HL-60 (cell line): ENCODE data around the gene IL22RA2.

Experiments
- DNase-seq, 2 experiments: peaks; one replicate each; pipeline ENCODE4 v3.0.0-alpha.2; 2010 to 2020; ENCODE audit warnings: low read depth in 1 of 2, low spot score in 1 of 2
- H3K27ac ChIP-seq: fragments of 250-450 bp; sonication (Bioruptor Pico); replicated peaks from 2 replicates; pipeline ENCODE4 v1.5.1; 2020; ENCODE audit warnings: mild to moderate bottlenecking, moderate library complexity
- H3K27me3 ChIP-seq: fragments of 250-450 bp; sonication (Bioruptor Pico); 2 replicates; pipeline ENCODE4 v1.5.1; 2021; ENCODE audit warnings: mild to moderate bottlenecking, moderate library complexity; ENCODE audit not compliant: insufficient read depth, poor library complexity, severe bottlenecking
- H3K4me3 ChIP-seq: replicated peaks from 2 replicates; pipeline ENCODE4 v1.5.1; 2011; ENCODE audit warnings: mild to moderate bottlenecking, control low read depth, low read length; ENCODE audit not compliant: insufficient read depth
- GABPA ChIP-seq: IDR thresholded peaks from 2 replicates; pipeline ENCODE4 v1.6.1; 2012; ENCODE audit warnings: low read depth
- POLR2AphosphoS5 ChIP-seq: IDR thresholded peaks from 2 replicates; pipeline ENCODE4 v1.6.1; 2012; ENCODE audit warnings: low read depth
- REST ChIP-seq: IDR thresholded peaks from 2 replicates; pipeline ENCODE4 v1.6.1; 2012; ENCODE audit warnings: low read depth; ENCODE audit not compliant: insufficient replicate concordance
- SPI1 ChIP-seq: IDR thresholded peaks from 2 replicates; pipeline ENCODE4 v1.6.1; 2012; ENCODE audit warnings: low read depth, mild to moderate bottlenecking, borderline replicate concordance
- TF ChIP-seq, protein P1 (sequence below): IDR thresholded peaks from one replicate; pipeline ENCODE4 v1.5.1; 2011; ENCODE audit warnings: low read length, control low read depth, inconsistent platforms; ENCODE audit not compliant: insufficient read depth

The IL22RA2 gene

DNA sequence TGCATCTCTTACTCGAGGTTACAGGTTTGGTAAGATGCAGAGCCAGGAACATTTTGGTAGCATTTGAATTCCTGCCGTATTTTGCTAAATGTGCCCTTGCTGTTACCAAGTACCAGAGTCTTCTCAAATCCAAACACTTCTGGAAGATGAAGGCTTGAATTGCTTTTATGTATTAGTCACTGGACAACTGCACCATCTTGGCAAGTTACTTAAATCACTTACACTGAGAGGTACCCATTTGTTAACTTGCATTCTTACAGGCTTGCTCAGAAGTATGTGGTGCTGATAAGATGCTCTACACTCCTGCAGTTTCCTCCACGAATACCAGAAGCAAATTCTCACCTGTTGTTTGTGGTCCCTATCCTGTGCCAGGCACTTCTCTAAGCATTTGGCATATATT, 12.7 kb downstream of the IL22RA2 start:
- TF ChIP-seq SPI1 (no peak), POLR2AphosphoS5 (no peak), GABPA (no peak), REST (no peak)
- TF ChIP-seq, protein P1, sequence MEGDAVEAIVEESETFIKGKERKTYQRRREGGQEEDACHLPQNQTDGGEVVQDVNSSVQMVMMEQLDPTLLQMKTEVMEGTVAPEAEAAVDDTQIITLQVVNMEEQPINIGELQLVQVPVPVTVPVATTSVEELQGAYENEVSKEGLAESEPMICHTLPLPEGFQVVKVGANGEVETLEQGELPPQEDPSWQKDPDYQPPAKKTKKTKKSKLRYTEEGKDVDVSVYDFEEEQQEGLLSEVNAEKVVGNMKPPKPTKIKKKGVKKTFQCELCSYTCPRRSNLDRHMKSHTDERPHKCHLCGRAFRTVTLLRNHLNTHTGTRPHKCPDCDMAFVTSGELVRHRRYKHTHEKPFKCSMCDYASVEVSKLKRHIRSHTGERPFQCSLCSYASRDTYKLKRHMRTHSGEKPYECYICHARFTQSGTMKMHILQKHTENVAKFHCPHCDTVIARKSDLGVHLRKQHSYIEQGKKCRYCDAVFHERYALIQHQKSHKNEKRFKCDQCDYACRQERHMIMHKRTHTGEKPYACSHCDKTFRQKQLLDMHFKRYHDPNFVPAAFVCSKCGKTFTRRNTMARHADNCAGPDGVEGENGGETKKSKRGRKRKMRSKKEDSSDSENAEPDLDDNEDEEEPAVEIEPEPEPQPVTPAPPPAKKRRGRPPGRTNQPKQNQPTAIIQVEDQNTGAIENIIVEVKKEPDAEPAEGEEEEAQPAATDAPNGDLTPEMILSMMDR: no peak
- no peak overlapping the region for H3K4me3 ChIP-seq
- no peak for DNase-seq
- no peaks in the 10 kb centered on the region for H3K27me3 ChIP-seq
- no peak overlapping the region for H3K27ac ChIP-seq

DNA sequence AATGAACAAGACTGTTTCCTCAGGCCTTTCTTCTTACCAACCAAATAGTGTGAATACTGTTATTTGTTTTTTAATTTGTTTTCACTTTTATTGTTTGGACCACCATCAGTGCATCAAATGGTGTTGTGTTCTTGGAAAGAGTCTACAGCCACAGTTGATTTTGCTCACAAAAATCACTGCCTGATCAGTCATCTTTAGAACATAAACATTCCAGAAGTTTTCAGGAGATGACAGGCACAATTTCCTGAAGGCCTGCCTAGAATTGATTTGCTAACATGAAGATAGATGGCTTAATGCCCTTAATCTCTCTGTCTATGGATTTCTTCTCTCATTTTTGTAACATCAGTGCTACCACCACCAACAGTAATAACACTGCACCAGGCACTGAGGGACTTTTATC, 13.5 kb downstream of the IL22RA2 start:
- no peak overlapping the region for H3K27ac ChIP-seq
- H3K27me3 ChIP-seq: no peaks in the 10 kb centered on the region
- TF ChIP-seq POLR2AphosphoS5 (no peak), SPI1 (no peak), REST (no peak), GABPA (no peak)
- TF ChIP-seq, protein P1: no peak
- no peak for DNase-seq
- no peak overlapping the region for H3K4me3 ChIP-seq

- no peak for DNase-seq
These were observed 15.8 kb downstream of the IL22RA2 start for GRCh38 chr6:137157601-137158000.

More at GRCh38 chr6:137157601-137158000, 15.8 kb downstream of the IL22RA2 start:
- Histone ChIP-seq H3K4me3 (no peak overlapping the region), H3K27me3 (no peaks in the 10 kb centered on the region), H3K27ac (no peak overlapping the region)
- TF ChIP-seq POLR2AphosphoS5: no peak
- TF ChIP-seq, protein P1: no peak
- TF ChIP-seq REST: no peak
- no peak for TF ChIP-seq GABPA
- no peak for TF ChIP-seq SPI1
